Transverse colon (tissue), 4 donors: ENCODE data around the gene TBC1D17.

Experiments used
- POLR2A ChIP-seq: fragments of 450-650 bp; IDR thresholded peaks from one replicate; pipeline ENCODE4 v1.6.1; 2016; ENCODE audit warnings: antibody characterized with exemption, mild to moderate bottlenecking, moderate library complexity
- POLR2AphosphoS5 ChIP-seq, 3 donors: sonication (generic); formaldehyde crosslinking; IDR thresholded peaks; one replicate each; pipeline ENCODE4 v1.6.1; 2016; ENCODE audit warnings: antibody characterized with exemption in 3 of 3
- TF ChIP-seq, protein P1 (sequence below), 5 experiments: fragments of 200-600 bp in 3 of 5; fragments of 450-650 bp in 2 of 5; sonication (generic) in 3 of 5; IDR thresholded peaks; 1 replicate in 2 of 5; 2 replicates in 3 of 5; pipeline ENCODE4 v1.5.1; 2016 to 2017; ENCODE audit warnings: antibody characterized with exemption in 5 of 5, inconsistent platforms in 3 of 5, mild to moderate bottlenecking in 2 of 5, moderate library complexity in 1 of 5

DNA sequence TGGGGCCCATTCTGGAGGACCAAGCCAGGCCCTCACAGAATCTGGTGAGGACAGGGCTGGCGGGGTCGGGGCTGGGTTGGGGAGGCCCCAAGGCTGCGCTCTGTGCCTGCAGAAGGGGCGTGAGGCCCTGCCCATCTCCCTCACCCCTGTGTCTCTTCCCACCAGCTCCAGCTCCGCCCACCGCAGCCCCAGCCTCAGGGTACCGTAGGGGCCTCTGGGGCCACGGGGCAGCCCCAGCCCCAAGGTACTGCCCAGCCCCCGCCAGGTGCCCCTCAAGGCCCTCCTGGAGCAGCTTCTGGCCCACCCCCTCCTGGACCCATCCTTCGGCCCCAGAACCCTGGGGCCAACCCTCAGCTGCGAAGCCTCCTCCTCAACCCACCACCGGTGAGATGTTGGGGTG, 41.9 kb upstream of the TBC1D17 start:
- TF ChIP-seq, protein P1, sequence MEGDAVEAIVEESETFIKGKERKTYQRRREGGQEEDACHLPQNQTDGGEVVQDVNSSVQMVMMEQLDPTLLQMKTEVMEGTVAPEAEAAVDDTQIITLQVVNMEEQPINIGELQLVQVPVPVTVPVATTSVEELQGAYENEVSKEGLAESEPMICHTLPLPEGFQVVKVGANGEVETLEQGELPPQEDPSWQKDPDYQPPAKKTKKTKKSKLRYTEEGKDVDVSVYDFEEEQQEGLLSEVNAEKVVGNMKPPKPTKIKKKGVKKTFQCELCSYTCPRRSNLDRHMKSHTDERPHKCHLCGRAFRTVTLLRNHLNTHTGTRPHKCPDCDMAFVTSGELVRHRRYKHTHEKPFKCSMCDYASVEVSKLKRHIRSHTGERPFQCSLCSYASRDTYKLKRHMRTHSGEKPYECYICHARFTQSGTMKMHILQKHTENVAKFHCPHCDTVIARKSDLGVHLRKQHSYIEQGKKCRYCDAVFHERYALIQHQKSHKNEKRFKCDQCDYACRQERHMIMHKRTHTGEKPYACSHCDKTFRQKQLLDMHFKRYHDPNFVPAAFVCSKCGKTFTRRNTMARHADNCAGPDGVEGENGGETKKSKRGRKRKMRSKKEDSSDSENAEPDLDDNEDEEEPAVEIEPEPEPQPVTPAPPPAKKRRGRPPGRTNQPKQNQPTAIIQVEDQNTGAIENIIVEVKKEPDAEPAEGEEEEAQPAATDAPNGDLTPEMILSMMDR (IDR thresholded peaks at IDR 0.05) = no peak
- TF ChIP-seq POLR2AphosphoS5 (IDR thresholded peaks at IDR 0.05) = no peak
- no peak for TF ChIP-seq POLR2A
